Mammary epithelial cell (primary cell): Measurements from ENCODE around the gene PATJ.

Experiments used
- EZH2 ChIP-seq: IDR thresholded peaks from 2 replicates; pipeline ENCODE4 v1.6.1; 2012; ENCODE audit warnings: low read length, inconsistent platforms, borderline replicate concordance
- TF ChIP-seq, protein P1 (sequence below), 2 donors: IDR thresholded peaks in 1 of 2; conservative IDR thresholded peaks in 1 of 2; 2 replicates each; pipeline ENCODE4 v1.5.1; 2011 to 2012; ENCODE audit warnings: inconsistent platforms in 2 of 2, low read length in 2 of 2, mild to moderate bottlenecking in 2 of 2, control low read depth in 1 of 2, low read depth in 1 of 2; ENCODE audit not compliant: insufficient read depth in 1 of 2; ENCODE audit errors: extremely low read depth in 1 of 2

DNA sequence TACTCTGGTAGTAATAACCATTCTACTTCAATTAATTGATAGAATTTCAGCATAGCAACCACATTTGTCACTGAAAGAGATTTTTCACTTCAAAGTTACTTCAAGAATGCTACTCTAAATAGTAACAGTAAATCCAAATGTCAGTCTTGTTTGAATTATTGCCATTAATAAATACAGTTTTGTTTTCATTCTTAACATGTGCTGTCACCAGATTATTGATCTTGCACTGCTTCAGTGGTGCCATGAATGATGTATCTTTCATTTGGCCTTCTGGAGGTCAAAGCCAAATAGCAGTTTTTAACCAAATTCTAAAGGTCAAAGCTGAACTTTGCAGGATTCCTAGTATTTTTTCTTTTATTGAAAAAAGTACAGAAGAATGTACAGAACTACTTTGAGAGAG, 199.5 kb downstream of the PATJ start:
- TF ChIP-seq, protein P1, sequence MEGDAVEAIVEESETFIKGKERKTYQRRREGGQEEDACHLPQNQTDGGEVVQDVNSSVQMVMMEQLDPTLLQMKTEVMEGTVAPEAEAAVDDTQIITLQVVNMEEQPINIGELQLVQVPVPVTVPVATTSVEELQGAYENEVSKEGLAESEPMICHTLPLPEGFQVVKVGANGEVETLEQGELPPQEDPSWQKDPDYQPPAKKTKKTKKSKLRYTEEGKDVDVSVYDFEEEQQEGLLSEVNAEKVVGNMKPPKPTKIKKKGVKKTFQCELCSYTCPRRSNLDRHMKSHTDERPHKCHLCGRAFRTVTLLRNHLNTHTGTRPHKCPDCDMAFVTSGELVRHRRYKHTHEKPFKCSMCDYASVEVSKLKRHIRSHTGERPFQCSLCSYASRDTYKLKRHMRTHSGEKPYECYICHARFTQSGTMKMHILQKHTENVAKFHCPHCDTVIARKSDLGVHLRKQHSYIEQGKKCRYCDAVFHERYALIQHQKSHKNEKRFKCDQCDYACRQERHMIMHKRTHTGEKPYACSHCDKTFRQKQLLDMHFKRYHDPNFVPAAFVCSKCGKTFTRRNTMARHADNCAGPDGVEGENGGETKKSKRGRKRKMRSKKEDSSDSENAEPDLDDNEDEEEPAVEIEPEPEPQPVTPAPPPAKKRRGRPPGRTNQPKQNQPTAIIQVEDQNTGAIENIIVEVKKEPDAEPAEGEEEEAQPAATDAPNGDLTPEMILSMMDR (conservative IDR thresholded peaks at IDR 0.05 in 1 of 2, IDR thresholded peaks at IDR 0.05 in 1 of 2; ENCODE audit: extremely low read depth in 1 of 2, insufficient read depth in 1 of 2, low read depth in 1 of 2, low read length in 2 of 2) = no peak
- TF ChIP-seq EZH2 = no peak
